ENCODE data around the gene DLEC1.
"Not testable (repeated sequence)": the region's sequence is repeated elsewhere in the genome, so short reads cannot be mapped to it uniquely, and the experiment has no call there.

The DLEC1 gene

GRCh38 chr3:38085311-38085942 lies 46.4 kb downstream of the DLEC1 start:
- peak; percentile 6 for DNase-seq

- DNase-seq, result no peak
Measured at GRCh38 chr3:38085943-38086324, 46.9 kb downstream of the DLEC1 start.

- DNase-seq, result no peak
Measured at GRCh38 chr3:38086496-38086895, 47.5 kb downstream of the DLEC1 start.

- DNase-seq, result not testable (repeated sequence)
Measured at GRCh38 chr3:38087278-38087677, 48.3 kb downstream of the DLEC1 start.

- DNase-seq, result no peak
Measured at GRCh38 chr3:38088126-38089078, 49.4 kb downstream of the DLEC1 start.

GRCh38 chr3:38089163-38089562 lies 50.2 kb downstream of the DLEC1 start:
- DNase-seq, result no peak

- no peak for DNase-seq
Measured at GRCh38 chr3:38090453-38090852, 51.4 kb downstream of the DLEC1 start.

GRCh38 chr3:38094999-38095398 lies 56.0 kb downstream of the DLEC1 start:
- DNase-seq, result no peak

- no peak for DNase-seq
Measured at GRCh38 chr3:38095669-38096483, 56.9 kb downstream of the DLEC1 start.

- DNase-seq, result no peak
Measured at GRCh38 chr3:38097446-38098375, 58.7 kb downstream of the DLEC1 start.

GRCh38 chr3:38098376-38098723 lies 59.3 kb downstream of the DLEC1 start:
- DNase-seq, result no peak

- no peak for DNase-seq
Measured at GRCh38 chr3:38099518-38099917, 60.5 kb downstream of the DLEC1 start.

- no peak for DNase-seq
Measured at GRCh38 chr3:38100498-38100897, 61.5 kb downstream of the DLEC1 start.

- DNase-seq, result no peak
Measured at GRCh38 chr3:38101811-38102443, 62.9 kb downstream of the DLEC1 start.

- DNase-seq, result no peak
Measured at GRCh38 chr3:38102444-38102814, 63.4 kb downstream of the DLEC1 start.

- no peak for DNase-seq
Measured at GRCh38 chr3:38105525-38105924, 66.5 kb downstream of the DLEC1 start.

- DNase-seq, result no peak
Measured at GRCh38 chr3:38107911-38108648, 69.1 kb downstream of the DLEC1 start.

GRCh38 chr3:38108649-38109579 lies 69.9 kb downstream of the DLEC1 start:
- no peak for DNase-seq

- DNase-seq, result no peak
Measured at GRCh38 chr3:38109580-38110313, 70.7 kb downstream of the DLEC1 start.
